Measurements from ENCODE around the gene FRMD1. TPM values are rescaled to one million over a fixed set of nuclear protein-coding genes. Genes with fewer than 3 reads are reported as not detected.

Gene FRMD1
- total and polyA plus RNA-seq, 10 of the 15 experiments (the other 5 are each of a cell fraction or from before 2014, with no cell fraction given) = not detected

DNA sequence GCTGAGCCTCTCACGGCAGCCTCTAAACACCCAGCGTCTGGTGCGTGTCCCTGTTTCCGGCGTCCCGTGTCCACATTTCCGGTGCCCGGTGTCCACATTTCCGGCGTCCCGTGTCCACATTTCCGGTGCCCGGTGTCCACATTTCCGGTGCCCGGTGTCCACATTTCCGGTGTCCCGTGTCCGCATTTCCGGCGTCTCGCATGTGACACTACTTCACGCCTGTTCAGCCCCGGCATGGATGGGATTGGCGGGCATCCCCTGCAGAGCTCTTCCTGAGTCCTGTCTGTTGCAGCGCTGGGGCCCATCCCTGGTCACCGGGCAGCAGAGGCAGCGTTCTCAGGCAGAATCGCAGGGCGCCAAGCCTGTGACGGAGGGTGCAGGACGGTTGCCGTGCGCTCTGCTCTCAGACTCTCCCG lies 3.2 kb downstream of the FRMD1 start:
- in situ Hi-C loops (cut with MboI) = no loop called here
- Histone ChIP-seq H3K36me3 (ENCODE audit: control insufficient read depth in 2 of 2, insufficient read depth in 2 of 2, low read length in 1 of 2) (no peaks in the 10 kb centered on the region), H3K4me1 (ENCODE audit: control insufficient read depth, insufficient read depth, low read length) (no peaks in the 10 kb centered on the region), H3K27me3 (replicated peaks in 1 of 2; ENCODE audit: control insufficient read depth in 2 of 2, insufficient read depth in 2 of 2, low read length in 1 of 2) (no peaks in the 10 kb centered on the region), H3K9ac (ENCODE audit: control insufficient read depth, insufficient read depth, low read length) (no peak overlapping the region), H3K9me3 (replicated peaks; ENCODE audit: control insufficient read depth, insufficient read depth, low read length) (no peaks in the 10 kb centered on the region), H3K4me2 (ENCODE audit: control insufficient read depth, insufficient read depth) (no peak overlapping the region), H2AFZ (ENCODE audit: control insufficient read depth, low read depth, low read length) (no peak overlapping the region), H3K27ac (ENCODE audit: control insufficient read depth, insufficient read depth) (no peak overlapping the region), H3K4me3 (no peak overlapping the region), H3K79me2 (ENCODE audit: control insufficient read depth, insufficient read depth, low read length) (no peaks in the 10 kb centered on the region), H4K20me1 (ENCODE audit: control insufficient read depth, insufficient read depth) (no peaks in the 10 kb centered on the region)
- TF ChIP-seq TCF12 (IDR thresholded peaks at IDR 0.05; ENCODE audit: low read depth, low read length) (no peak), BCL11A (IDR thresholded peaks at IDR 0.05; ENCODE audit: low read depth, low read length) (no peak), NFYB (IDR thresholded peaks at IDR 0.05; ENCODE audit: insufficient read depth, low read depth, low read length) (no peak), TARDBP (IDR thresholded peaks at IDR 0.05; ENCODE audit: borderline replicate concordance) (no peak), RBBP5 (conservative IDR thresholded peaks at IDR 0.05) (no peak), KAT2A (conservative IDR thresholded peaks at IDR 0.05; ENCODE audit: control insufficient read depth, low read depth, low read length) (no peak), SP1 (IDR thresholded peaks at IDR 0.05; ENCODE audit: low read depth, low read length) (no peak), CREB1 (IDR thresholded peaks at IDR 0.05; ENCODE audit: low read depth) (no peak), MEF2B (IDR thresholded peaks at IDR 0.05; ENCODE audit: partially characterized antibody, poor library complexity, severe bottlenecking) (no peak)
- TF ChIP-seq, protein P1, sequence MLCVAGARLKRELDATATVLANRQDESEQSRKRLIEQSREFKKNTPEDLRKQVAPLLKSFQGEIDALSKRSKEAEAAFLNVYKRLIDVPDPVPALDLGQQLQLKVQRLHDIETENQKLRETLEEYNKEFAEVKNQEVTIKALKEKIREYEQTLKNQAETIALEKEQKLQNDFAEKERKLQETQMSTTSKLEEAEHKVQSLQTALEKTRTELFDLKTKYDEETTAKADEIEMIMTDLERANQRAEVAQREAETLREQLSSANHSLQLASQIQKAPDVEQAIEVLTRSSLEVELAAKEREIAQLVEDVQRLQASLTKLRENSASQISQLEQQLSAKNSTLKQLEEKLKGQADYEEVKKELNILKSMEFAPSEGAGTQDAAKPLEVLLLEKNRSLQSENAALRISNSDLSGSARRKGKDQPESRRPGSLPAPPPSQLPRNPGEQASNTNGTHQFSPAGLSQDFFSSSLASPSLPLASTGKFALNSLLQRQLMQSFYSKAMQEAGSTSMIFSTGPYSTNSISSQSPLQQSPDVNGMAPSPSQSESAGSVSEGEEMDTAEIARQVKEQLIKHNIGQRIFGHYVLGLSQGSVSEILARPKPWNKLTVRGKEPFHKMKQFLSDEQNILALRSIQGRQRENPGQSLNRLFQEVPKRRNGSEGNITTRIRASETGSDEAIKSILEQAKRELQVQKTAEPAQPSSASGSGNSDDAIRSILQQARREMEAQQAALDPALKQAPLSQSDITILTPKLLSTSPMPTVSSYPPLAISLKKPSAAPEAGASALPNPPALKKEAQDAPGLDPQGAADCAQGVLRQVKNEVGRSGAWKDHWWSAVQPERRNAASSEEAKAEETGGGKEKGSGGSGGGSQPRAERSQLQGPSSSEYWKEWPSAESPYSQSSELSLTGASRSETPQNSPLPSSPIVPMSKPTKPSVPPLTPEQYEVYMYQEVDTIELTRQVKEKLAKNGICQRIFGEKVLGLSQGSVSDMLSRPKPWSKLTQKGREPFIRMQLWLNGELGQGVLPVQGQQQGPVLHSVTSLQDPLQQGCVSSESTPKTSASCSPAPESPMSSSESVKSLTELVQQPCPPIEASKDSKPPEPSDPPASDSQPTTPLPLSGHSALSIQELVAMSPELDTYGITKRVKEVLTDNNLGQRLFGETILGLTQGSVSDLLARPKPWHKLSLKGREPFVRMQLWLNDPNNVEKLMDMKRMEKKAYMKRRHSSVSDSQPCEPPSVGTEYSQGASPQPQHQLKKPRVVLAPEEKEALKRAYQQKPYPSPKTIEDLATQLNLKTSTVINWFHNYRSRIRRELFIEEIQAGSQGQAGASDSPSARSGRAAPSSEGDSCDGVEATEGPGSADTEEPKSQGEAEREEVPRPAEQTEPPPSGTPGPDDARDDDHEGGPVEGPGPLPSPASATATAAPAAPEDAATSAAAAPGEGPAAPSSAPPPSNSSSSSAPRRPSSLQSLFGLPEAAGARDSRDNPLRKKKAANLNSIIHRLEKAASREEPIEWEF (IDR thresholded peaks at IDR 0.05; ENCODE audit: insufficient replicate concordance, low read depth, low read length) = no peak
- TF ChIP-seq, protein P2, sequence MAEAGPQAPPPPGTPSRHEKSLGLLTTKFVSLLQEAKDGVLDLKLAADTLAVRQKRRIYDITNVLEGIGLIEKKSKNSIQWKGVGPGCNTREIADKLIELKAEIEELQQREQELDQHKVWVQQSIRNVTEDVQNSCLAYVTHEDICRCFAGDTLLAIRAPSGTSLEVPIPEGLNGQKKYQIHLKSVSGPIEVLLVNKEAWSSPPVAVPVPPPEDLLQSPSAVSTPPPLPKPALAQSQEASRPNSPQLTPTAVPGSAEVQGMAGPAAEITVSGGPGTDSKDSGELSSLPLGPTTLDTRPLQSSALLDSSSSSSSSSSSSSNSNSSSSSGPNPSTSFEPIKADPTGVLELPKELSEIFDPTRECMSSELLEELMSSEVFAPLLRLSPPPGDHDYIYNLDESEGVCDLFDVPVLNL (IDR thresholded peaks at IDR 0.05; ENCODE audit: low read depth, low read length) = no peak
- TF ChIP-seq, protein P3, sequence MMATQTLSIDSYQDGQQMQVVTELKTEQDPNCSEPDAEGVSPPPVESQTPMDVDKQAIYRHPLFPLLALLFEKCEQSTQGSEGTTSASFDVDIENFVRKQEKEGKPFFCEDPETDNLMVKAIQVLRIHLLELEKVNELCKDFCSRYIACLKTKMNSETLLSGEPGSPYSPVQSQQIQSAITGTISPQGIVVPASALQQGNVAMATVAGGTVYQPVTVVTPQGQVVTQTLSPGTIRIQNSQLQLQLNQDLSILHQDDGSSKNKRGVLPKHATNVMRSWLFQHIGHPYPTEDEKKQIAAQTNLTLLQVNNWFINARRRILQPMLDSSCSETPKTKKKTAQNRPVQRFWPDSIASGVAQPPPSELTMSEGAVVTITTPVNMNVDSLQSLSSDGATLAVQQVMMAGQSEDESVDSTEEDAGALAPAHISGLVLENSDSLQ (IDR thresholded peaks at IDR 0.05) = no peak
- TF ChIP-seq, protein P4, sequence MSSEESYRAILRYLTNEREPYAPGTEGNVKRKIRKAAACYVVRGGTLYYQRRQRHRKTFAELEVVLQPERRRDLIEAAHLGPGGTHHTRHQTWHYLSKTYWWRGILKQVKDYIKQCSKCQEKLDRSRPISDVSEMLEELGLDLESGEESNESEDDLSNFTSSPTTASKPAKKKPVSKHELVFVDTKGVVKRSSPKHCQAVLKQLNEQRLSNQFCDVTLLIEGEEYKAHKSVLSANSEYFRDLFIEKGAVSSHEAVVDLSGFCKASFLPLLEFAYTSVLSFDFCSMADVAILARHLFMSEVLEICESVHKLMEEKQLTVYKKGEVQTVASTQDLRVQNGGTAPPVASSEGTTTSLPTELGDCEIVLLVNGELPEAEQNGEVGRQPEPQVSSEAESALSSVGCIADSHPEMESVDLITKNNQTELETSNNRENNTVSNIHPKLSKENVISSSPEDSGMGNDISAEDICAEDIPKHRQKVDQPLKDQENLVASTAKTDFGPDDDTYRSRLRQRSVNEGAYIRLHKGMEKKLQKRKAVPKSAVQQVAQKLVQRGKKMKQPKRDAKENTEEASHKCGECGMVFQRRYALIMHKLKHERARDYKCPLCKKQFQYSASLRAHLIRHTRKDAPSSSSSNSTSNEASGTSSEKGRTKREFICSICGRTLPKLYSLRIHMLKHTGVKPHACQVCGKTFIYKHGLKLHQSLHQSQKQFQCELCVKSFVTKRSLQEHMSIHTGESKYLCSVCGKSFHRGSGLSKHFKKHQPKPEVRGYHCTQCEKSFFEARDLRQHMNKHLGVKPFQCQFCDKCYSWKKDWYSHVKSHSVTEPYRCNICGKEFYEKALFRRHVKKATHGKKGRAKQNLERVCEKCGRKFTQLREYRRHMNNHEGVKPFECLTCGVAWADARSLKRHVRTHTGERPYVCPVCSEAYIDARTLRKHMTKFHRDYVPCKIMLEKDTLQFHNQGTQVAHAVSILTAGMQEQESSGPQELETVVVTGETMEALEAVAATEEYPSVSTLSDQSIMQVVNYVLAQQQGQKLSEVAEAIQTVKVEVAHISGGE (CRISPR knock-in tag; IDR thresholded peaks at IDR 0.05) = no peak
- intact Hi-C loops (cut with micrococcal nuclease; ENCODE audit: unreplicated experiment) = no loop called here
- FAIRE-seq (no peak), ATAC-seq (no peak), DNase-seq (ENCODE audit: low read depth, low spot score) (no peak)
- ChIA-PET POLR2A (no interaction called here), CTCF (no interaction called here), SMC1A (ENCODE audit: uncharacterized antibody, unreplicated experiment) (no interaction called here), RAD21 (ENCODE audit: unreplicated experiment) (no interaction called here)
- whole genome bisulfite sequencing (ENCODE audit: insufficient coverage, insufficient replicate concordance, low lambda C conversion rate, missing lambda C conversion rate) = 80% methylated on average over 22 of the region's 34 CpGs
- no TSS peak for BruUV-seq (replicated peaks)
